NCI-H128 (cell line): ENCODE results near the gene AARS1.
"Not testable (repeated sequence)": the region's sequence is repeated elsewhere in the genome, so short reads cannot be mapped to it uniquely, and the experiment has no call there.

Experiments
- DNase-seq: peaks from one replicate; lab custom pipeline; 2025; ENCODE audit not compliant: unreplicated experiment; lab: John Stamatoyannopoulos, UW

The AARS1 gene

DNA sequence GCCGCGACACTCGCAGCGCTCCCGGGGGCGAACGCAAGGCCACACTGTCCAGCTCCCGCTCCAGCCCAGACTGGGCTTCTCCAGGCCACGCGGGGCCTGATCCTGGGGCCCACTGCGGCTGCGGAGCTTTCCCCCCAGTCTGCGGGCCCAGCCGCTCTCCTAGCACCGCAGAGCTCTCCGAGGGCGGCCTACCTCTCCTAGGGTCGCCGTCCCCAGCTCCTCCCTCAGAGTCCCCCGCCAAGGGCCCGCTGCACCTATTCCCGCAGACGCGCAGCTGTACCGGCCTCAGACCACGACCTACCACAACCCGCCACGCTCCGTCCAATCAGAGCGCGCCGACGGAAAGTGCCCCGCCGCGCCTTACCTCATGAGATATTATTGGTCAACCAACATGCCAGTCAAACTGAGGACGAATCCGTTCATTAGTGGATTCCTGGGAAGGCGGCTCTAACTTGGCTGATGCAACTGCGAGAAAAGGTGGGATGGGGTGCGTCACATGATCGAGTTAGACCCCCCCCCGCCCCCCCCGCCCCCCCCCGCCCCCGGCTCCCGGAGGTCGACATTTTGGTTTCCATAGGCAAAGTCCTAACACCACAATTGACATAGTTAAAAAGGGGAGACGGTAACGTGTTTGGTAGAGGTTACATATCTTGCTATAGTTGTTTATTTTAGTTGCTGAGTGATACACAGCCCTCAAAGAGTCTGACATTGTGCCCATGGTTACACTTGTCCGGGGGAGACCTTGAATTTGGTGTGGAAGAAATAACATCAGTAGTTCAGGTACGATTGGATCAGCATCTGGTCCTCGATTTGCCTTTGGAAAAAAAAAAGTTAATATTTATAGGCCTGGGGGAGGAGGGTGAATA, at the start of gene AARS1:
TSS of gene AARS1 (minus strand) at position 278 of the 866 bp plus-strand sequence. CDS start 6,743 bp downstream, outside the sequence.
- DNase-seq, result peak; percentile 95

DNA sequence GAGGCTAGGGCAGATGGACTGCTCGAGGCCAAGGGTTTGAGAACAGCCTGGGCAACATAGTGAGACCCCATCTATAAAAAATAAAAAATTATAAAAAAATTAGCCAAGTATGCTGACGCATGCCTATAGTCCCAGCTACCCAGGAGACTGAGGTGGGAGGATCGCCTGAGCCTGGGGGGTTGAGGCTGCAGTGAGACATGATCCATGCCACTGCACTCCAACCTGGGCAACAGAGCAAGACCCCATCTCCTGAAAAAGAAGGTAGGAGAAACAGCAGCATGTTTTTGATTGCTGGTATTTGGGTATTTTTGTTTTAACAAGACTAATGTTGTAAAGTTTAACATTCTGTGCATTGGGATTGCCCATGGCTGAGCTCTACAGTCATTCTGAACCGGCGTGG, 48.5 kb upstream of the AARS1 start:
- no peak for DNase-seq

DNA sequence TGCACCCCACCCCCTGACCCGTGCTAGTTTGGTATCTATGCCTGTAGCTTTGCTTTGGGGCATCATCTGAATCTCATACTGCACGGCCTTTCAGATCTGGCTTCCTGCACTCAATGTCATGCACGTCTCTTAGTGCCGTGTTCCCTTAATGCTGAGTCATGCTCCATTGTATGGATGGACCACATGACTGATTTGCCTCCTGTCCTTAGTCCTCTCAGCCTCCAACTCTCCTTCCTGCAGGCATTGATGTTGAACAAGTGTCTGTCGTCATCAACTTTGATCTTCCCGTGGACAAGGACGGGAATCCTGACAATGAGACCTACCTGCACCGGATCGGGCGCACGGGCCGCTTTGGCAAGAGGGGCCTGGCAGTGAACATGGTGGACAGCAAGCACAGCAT, 43.4 kb upstream of the AARS1 start:
- not testable (repeated sequence) for DNase-seq

DNA sequence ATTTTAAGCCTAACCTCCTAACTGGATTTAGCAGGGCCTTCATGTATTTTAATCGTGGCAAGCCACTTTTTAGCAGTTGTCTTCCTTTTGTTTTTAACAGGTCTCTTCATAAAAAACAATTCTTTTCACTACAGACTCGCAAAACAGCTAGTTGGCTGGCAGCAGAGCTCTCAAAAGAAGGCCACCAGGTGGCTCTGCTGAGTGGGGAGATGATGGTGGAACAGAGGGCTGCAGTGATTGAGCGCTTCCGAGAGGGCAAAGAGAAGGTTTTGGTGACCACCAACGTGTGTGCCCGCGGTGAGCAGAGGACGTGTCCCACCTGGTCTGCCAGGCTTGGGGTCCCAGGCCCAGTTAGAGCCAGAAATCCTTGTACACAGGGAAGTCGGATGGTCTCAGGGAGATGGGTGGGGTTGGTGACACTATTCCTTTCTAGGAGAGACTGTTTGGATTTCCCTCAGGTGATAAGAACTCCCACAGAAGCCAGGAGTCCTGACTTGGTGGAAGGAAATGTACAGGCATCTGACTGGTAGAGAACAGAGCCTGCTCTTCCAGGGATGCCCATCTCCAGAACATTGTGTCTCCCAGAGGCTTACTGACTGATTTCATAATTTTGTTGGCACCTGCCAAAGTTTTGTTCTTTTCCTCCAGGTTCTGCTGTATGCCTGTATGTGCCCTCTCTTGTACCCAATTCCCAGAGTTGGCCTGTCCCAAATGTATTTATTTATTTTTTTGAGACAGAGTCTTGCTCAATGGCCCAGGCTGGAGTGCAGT, 42.5 kb upstream of the AARS1 start:
- no peak for DNase-seq

DNA sequence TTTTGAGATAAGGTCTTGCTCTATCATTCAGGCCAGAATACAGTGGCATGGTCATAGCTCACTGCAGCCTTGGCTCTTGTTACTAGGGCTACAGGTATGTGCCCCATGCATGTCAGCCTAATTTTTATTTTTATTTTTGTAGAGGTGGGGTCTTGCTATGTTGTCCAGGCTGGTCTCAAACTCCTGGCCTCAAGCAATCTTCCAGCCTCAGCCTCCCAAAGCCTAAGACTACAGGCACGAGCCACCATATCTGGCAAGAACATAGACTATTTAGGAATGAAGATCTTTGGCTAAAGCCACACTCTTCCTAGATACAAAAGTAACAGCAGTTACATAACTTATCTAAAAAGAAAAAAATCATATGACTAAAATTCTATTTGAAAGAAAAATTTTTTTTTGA, 41.8 kb upstream of the AARS1 start:
- DNase-seq, result no peak

DNA sequence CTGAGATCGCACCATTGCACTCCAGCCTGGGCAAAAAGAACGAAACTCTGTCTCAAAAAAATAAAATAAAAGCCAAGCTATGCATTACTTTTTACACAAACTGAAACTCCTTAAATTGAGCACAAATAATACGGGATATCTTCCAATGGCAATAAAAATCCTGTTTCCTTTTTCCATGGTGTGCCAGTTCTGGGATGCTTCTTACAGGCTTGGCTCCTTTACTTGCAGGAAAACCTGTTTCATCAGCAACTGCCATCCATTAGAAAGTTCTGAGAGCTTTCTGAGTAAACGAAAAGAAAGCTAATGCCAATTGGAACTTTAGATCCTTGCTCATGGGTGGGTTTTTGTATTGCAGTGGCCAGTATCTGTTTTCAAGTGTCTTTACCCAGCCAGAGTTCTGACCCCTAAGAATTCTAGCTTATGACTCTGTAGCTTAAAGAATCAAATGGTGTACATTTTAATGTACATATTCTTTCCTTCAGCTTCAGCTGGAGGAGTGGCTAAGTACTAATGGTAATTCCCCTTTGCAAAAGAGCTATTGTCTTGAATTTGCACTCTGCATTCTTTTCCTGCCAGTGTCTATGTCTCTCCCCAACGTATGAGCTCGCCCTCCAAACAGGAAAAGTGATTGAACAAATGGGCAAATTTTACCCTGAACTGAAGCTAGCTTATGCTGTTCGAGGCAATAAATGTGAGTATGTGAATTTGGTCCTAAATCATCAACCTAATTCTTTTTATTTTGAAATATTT, 35.9 kb upstream of the AARS1 start:
- no peak for DNase-seq

DNA sequence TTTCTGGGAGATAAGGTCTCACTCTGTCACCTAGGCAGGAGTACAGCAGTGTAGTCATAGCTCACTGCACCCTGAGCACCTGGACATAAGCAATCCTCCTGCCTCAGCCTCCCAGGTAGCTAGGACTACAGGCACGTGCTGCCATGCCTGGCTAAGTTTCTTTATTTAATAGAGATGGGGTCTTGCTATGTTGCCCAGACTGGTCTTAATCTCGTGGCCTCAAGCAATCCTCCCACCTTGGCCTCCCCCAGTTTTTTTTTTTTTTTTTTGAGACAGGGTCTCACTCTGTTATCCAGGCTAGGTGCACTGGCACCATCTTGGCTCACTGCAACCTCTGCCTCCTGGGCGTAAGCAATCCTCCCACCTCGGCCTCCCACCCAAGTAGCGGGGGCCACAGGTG, 30.8 kb upstream of the AARS1 start:
- DNase-seq, result no peak

DNA sequence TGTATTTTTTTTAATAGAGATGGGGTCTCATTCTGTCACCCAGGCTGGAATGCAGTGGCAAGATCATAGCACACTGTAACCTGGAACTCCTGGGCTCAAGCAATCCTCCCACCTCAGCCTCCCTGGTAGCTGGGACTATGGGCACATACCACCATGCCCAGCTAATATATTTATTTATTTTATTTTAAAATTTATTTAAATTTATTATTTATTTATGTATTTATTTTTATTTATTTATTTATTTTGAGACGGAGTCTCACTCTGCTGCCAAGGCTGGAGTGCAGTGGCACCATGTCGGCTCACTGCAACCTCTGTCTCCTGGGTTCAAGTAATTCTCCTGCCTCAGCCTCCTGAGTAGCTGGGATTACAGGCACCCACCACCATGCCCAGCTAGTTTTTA, 18.4 kb upstream of the AARS1 start:
- not testable (repeated sequence) for DNase-seq

DNA sequence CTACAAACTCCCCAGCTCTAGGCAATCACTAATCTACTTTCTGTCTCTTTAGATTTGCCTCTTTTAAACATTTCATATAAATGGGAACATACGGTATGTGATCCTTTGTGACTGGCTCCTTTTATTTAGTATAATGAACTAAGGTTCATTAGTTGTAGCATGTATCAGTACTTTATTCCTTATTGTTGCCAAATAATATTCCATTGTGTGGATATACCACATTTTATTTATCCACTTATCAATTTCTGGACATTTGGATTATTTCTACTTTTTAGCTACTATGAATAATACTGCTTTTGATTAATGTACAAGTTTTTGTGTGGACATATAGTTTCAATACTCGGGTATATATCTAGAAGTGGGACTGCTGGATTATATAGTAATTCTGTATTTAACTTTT, 17.6 kb upstream of the AARS1 start:
- no peak for DNase-seq

DNA sequence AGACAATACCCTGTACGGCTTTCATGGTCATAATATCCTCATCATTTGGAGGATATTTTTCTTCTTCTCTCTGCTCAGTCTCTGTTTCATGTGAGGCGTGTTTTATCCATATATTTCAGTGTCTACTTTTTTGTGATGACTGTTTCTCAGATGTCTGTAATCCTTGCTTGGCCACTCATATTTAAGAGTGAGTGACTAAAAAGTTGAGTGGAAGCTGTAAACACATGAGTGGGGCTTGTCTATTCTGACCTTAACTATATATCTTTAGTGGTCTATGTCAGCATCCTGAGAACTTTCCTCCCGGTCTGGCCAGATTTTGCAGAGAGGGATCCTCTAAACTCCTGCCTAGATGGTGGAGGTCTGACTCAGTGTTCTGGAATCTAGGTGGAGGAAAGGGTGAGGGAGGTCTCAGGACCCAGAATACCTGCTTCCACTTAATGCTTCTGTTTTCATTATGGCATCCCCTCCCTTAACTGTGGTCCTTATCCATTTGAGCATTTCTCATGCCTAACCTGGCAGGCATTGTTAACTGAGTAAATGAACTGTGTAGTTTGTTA, 15.7 kb upstream of the AARS1 start:
- DNase-seq, result no peak

DNA sequence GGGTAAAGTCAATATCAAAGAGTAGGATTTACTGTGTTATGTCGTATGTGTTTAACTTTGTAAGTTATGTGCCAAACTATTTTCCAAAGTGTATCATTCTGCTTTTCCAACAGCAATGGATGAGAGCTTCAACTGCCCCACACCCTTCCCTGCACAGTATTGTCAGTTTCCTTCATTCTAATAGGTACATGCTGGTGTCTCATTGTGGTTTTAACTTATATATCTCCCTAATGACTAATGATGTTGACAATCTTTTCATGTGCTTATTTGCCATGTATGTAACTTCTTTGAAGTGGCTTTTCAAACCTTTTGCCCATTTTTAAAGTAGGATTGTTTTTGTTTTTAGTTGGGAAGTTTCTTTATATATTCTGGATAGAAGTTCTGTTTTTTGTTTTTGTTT, 13.4 kb upstream of the AARS1 start:
- DNase-seq, result no peak

DNA sequence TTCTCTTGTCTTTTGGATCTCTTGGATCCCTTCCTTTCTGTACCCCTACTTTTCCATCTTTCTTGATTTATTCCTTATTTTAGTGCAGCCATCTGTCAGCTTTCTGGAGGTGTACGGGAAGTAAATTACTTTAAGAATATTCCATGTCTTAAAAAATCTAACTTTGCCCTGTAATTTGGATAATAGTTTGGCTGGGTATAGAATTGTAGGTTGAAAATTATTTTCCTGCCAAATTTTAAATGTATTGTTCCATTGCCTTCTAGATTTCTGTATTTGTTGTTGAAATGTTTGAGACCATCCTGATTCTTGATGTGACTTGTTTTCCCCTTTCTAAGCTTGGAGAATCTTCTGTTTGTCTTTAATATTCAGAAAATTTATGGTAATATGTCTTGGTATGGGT, 11.8 kb upstream of the AARS1 start:
- no peak for DNase-seq

DNA sequence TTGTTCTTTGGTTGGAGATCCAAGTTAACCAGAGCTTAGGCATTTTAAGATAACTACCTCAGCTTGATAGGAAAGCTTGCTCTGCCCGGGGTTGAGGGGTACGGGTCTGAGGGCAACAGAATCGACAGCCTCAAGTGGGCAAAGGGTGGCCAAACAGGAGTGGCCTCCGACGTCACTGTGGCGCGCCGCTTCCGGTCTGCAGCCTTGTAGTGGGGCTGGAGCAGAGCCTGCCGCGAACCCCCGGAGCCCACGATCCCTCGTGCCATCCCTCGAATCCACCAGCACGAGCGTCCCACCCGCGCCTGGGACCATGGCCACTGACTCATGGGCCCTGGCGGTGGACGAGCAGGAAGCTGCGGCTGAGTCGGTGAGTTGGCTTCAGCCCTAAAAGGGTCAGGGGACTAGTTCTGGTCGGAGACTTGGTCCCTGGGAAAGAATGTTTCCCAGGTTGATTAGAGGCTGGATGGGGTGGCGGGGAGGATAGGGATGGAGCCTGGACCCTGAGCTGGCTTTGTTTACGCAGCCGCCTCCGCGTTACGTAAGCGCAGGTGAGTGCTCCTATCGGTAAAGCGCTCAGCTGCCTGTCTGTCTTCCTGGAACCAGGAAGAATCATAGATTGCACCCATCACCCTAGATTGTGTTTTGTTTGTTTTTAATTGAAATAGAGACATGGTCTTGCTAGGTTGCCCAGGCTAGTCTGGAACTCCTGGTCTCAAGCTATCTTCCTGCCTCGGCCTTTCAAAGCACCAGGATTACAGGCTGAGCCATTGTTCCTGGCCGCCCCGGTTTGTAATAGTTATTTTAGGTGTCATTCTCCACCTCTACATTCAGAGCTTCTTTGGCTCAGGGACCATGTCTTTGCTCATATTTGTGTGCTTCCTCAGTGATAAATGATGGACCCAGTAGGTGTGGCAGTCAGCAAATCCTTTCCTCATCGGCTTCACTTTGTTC, 10.0 kb upstream of the AARS1 start, which contains the start of gene DDX19B:
TSS of gene DDX19B (plus strand) at position 199 of the 951 bp plus-strand sequence. CDS start at position 311, 112 bp downstream.
- peak; percentile 16 for DNase-seq

DNA sequence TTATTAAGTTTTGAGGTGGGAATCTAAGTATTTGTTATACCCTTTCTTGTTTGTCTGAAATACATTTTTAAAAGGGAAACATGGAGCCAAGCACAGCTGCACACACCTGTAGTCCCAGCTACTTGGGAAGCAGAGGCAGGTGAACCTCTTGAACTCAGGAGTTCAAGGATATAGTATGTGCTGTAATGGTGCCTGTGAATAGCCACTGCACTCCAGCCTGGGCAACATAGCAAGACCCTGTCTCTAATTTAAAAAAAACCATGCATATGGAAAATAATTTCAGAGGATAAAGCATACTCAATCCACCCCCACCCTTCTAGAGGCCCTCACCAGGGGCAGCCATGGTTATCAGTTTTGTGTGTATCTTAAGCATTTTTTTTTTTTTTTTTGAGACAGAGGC, 6.3 kb upstream of the AARS1 start:
- no peak for DNase-seq

DNA sequence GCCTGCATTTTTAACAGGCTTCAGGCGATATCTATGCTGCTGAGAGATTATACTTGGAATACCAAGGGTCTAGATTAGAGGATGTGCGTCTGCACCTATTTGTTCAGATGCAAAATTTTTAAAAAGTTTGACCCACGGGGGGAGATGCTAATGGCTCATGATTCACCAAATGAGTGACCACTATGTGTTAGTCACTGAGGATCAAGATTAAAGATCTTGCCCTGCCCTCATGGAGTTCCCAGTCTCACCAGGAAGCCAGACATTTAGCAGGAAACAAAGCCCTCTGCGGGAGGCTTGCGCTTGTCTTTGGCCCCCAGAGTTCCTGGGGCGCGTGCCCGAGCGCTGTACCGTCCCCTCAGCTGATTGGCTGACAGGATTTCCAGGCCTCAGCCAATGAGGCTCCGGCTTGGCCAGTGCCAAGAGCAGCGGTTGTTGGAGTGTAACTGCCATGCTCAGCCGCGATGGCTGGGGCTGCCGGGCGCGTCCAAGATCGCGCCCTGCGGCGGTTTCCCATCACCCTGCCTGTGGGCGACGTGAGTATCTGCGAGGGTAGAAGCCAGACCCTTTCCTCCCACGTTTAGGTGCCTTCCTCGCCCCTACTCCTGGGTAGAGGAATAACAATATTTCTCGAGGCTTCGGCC, 5.2 kb upstream of the AARS1 start:
- no peak for DNase-seq

DNA sequence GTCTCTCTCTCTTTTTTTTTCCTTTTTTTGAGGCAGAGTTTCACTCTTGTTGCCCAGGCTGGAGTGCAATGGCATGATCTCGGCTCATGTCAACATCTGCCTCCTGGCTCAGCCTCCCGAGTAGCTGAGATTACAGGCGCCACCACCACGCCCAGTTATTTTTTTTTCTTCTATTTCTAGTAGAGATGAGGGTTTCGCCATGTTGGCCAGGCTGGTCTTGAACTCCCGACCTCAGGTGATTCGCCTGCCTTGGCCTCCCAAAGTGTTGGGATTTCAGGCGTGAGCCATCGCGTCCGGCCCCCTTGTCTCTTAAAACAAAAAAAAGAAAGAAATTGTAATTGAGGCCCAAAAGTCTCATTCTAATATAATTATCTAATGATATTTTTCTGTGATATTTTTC, 2.8 kb upstream of the AARS1 start:
- DNase-seq, result not testable (repeated sequence)

DNA sequence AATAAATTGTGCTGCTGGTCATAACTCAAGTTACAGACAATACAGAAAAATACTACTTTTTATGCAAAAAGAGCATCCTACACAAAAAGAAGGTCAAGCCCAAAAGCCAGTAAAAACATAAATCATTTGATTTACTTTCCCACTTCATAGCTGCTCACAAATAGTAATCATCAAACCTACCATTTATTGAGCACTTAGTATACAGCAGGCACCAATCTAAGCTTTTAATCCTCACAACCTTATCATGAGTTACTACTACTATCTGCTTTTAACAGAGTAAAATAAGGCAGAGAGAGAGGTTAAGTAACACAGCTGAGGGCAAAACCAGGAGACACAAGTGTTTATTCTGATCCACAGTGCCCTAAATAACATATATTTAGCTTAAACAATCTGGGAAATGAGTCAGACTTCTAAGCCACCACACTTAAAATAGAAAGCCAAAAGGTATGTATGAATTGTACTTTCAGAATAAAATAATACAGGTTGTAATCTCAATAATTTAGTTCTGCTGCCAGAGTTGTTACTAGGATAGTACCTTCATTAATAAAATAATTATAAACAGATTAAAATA, 1.7 kb upstream of the AARS1 start:
- DNase-seq, result no peak

DNA sequence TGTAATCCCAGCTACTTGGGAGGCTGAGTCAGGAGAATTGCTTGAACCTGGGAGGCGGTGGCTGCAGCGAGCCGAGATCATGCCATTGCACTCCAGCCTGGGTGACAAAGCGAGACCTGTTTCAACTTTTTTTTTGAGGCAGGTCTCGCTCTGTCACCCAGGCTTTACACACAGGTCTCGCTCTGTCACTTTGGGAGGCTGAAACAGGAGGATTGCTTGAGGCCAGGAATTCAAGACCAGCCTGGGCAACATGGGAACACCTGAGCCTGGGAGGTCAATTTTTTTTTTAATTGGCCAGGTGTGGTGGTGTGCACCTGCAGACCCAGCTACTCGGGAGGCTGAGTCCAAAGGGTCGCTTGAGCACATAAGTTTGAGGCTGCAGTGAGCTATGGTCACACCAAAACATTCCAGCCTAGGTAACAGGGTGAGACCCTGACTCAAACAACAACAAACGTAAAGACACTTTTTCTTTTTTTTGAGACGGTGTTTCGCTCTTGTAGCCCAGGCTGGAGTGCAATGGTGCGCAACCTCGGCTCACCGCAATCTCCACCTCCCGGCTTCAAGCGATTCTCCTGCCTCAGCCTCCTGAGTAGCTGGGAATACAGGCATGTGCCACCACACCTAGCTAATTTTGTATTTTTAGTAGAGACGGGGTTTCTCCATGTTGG, 1.9 kb downstream of the AARS1 start:
- not testable (repeated sequence) for DNase-seq

DNA sequence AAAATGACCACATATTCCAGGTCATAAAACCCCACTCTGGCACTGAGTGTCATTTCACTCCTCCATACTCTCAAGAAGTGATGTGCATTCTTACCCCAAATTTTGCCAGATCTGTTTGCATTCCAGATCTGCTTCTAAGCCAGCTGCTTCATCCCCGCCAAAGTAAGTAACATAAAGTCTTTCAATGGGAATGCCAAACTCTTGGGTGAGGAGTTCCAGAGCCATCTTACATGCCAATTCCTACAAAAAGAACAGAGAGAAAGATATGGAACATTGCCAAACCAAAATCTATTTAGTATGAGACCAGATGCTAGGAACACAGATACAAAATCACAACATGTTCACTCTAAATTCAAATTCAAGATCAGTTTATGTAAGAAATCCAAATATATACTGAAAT, 12.9 kb downstream of the AARS1 start:
- no peak for DNase-seq
